AG04449 (cell line): ENCODE data around the gene PTPN2.

Experiments used
- CTCF ChIA-PET: fragments of 350-600 bp; formaldehyde crosslinking; extraction: SDS; loops from one replicate; lab custom pipeline; 2021; ENCODE audit warnings: antibody characterized with exemption; lab: Yijun Ruan, JAX
- POLR2A ChIA-PET: fragments of 400-600, 350-600 bp; formaldehyde crosslinking; extraction: SDS; loops from one replicate; lab custom pipeline; 2020; ENCODE audit warnings: antibody characterized with exemption, inconsistent platforms; lab: Yijun Ruan, JAX
- DNase-seq: peaks from one replicate; pipeline ENCODE4 v3.0.0-alpha.2; 2010; ENCODE audit warnings: low read depth, low spot score
- H3K4me3 ChIP-seq: 2 replicates; pipeline ENCODE4 v1.5.1; 2011; ENCODE audit warnings: low read depth, mild to moderate bottlenecking, control low read depth, low read length
- CTCF ChIP-seq: IDR thresholded peaks from one replicate; pipeline ENCODE4 v1.5.1; 2011; ENCODE audit warnings: mild to moderate bottlenecking, moderate library complexity, low read length, control low read depth, inconsistent platforms; ENCODE audit not compliant: insufficient read depth; ENCODE audit errors: missing control alignments

PTPN2 gene

GRCh38 chr18:12803069-12803936 is 80.7 kb downstream of the PTPN2 start:
- ChIA-PET CTCF (no interaction called here), POLR2A (no interaction called here)
- TF ChIP-seq CTCF, result no peak
- no peak for DNase-seq
- H3K4me3 ChIP-seq, result no peak overlapping the region

- DNase-seq, result no peak
- no peak for TF ChIP-seq CTCF
- H3K4me3 ChIP-seq, result no peak overlapping the region
- POLR2A ChIA-PET, result no interaction called here
- CTCF ChIA-PET, result no interaction called here
Measured at GRCh38 chr18:12802538-12802937, 81.5 kb downstream of the PTPN2 start.

DNA sequence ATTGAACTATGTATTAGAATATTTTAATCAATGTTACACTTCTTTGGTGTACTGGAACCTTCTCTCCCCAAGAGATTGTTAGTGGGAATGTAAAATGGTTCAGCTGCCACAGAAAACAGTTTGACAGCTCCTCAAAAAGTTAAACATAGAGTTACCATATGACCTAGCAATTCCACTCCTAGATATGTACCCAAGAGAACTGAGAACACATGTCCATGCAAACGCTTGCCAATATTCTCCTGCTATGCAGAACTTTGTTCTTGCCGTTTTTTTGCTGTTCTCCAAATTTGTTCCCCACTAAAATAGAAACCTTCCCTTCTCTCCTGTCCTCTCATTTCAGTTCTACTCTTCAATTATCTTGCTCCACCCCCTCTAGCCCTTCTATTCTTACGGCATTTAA is 87.6 kb downstream of the PTPN2 start:
- no peak for TF ChIP-seq CTCF

DNA sequence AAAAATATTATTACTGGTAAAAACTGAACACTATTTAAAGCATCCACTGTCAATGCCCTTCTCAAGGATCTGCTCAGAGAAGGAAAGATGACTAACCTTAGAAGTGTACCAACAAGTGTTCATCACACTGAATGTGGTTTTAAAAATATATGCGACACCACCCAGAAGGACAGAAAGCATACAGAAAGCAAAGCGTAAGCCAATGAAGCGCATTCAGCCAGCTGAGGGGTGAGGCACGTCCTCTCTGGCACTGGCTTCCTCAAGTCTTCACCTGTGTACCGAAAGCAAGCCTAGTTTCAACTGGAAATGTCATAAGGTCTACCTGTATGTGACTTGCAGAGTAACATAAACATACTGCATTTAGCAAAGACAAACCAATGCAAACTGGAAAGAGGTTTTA is 92.4 kb downstream of the PTPN2 start:
- CTCF ChIA-PET, result no interaction called here
- no peak for DNase-seq
- no peak for TF ChIP-seq CTCF
- POLR2A ChIA-PET, result no interaction called here
- H3K4me3 ChIP-seq, result no peak overlapping the region

More for the DNA sequence above, 87.6 kb downstream of the PTPN2 start:
- no peak overlapping the region for H3K4me3 ChIP-seq
- ChIA-PET CTCF (no interaction called here), POLR2A (no interaction called here)
- DNase-seq, result no peak

DNA sequence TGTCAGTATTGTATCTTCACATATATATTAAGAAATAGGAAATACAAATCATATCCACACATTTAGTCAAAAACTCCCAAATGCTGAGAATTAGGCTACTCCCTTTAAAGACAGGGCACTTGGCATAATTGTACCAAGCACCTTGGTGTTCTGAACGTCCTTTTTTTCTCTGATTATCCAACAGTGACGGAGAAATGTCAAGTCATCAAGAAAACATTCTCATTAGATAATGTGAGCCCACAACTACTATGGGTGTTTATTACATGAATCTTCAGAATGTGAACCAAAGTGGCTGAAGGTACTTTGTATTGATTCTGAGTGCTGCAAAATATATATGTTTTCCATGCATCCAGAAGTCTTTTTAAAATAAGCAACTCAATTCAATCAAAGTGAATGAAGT is 97.4 kb downstream of the PTPN2 start:
- no peak overlapping the region for H3K4me3 ChIP-seq
- CTCF ChIA-PET, result no interaction called here
- DNase-seq, result no peak
- POLR2A ChIA-PET, result no interaction called here
- TF ChIP-seq CTCF, result no peak

DNA sequence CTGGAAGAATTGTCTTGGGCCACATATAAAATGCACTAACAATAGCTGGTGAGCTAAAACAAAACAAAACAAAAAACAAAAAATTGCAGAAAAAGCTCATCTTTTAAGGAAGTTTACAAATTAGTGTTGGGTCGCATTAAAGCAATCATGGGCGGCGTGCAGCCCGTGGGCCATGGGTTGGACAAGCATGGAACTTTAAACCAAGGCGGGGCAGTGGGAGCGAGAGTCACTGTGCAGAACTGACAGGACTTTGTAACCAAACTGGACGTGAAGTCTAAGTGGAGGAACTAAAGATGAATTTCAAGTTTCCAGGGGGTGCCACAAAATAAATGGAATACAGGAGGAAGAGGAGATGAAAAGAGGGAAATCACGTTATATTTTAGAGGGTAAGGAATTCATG is 100.5 kb downstream of the PTPN2 start:
- ChIA-PET POLR2A (interaction anchor here (0.5 kb wide), 1 partner anchor 101 kb away, joined by 3 read pairs; no protein-coding TSS in a partner anchor), CTCF (interaction anchor here (1.0 kb wide), 1 partner anchor 38 kb away, joined by 3 read pairs; no protein-coding TSS in a partner anchor)

More for the DNA sequence above, 100.5 kb downstream of the PTPN2 start:
- TF ChIP-seq CTCF, result no peak
- DNase-seq, result no peak
- H3K4me3 ChIP-seq, result no peak overlapping the region
